Measurements from ENCODE around the gene KLB.
"Not testable (repeated sequence)": the region's sequence is repeated elsewhere in the genome, so short reads cannot be mapped to it uniquely, and the experiment has no call there.

Gene KLB

GRCh38 chr4:39406763-39407583 is at the start of gene KLB:
TSS of gene KLB (plus strand) at chr4:39406930. CDS start at chr4:39406950, 20 bp downstream.
- Histone ChIP-seq H3K27ac (no peak within 1 kb of the TSS), H3K4me3 (no peak within 1 kb of the TSS)

- peak overlapping the region in 5 of 21 experiments; percentile 3 to 59 (median 10) for H3K27ac ChIP-seq
- no peak overlapping the region for H3K4me3 ChIP-seq
Measured at GRCh38 chr4:39357002-39357401, 49.7 kb upstream of the KLB start.

GRCh38 chr4:39360611-39361010 is 46.1 kb upstream of the KLB start:
- not testable (repeated sequence) for H3K4me3 ChIP-seq, H3K27ac ChIP-seq

GRCh38 chr4:39362827-39363226 is 43.9 kb upstream of the KLB start:
- no peak overlapping the region for H3K4me3 ChIP-seq
- H3K27ac ChIP-seq = no peak overlapping the region

DNA sequence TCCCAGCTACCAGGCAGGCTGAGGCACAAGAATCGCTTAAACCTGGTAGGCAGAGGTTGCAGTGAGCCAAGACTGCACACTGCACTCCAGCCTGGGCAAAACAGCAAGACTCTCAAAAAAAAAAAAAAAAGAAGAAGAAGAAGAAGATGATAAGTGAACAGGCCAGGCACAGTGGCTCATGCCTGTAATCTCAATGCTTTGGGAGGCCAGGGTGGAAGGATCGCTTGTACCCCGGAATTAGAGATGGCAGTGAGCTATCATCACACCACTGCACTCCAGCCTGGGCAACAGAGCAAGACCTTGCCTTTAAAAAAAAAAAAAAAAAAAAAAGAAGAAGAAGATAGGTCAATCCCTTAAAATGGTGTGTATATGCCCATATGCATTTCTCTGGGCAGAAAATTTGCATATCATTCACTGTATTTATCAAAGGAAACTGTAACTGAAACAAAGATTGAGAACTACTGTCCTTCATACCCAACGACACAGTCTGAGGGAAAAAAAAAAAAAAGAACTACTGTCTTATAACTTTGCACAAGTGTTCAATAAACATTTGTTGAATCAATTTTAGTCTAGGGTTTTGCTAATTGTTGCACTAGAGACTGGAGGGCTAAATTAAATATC is 42.8 kb upstream of the KLB start:
- H3K27ac ChIP-seq = no peak overlapping the region

GRCh38 chr4:39365360-39365759 is 41.4 kb upstream of the KLB start:
- Histone ChIP-seq H3K27ac (peak overlapping the region in 18 of 21 experiments; percentile 67 to 96 (median 87)), H3K4me3 (peak overlapping the region; percentile 88 to 99 (median 91))

More for the DNA sequence above, 42.8 kb upstream of the KLB start:
- H3K4me3 ChIP-seq = no peak overlapping the region

DNA sequence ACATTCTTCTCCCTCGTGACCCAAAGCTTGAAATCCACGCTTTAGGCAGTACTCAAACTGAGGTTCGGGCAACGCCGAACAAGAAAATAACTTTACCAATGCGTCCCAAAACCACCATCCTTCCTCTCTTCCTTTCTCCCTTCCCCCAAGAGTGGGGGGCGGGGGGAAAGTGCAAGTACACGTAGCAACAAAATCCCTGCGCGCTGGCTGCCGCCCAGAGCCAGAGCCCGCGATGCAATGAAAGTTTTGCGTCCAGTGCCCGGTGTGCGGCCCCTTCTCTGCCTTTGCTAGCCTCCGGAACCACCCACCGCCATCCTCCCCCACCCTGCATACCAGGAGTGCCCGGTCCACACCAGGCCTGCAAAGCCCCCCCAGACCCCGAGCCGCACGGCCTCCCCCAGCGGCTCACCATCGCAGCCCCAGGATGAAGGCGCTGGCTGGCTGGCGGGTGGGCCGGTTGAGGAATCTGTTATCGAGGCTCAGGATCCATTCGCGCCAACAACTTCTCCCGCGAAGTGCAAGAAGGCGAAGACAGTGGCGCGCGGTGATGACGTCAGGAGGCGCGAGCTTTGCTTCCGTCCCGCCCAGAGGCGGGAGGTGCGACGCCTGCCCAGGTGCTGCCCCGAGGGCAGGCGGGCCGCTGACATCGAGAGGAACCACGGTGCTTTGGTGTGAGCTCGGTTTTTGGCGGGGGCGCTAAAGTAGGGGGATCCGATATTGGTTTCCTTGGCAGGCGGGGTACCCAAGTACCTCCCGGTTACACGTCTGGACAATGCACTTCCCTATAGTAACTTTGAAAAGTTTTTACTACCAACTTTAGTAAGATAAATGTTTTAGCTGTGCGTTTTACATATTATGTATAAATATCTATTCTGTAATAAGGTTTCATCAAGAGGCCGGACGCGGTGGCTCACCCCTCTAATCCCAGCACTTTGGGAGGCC is 40.6 kb upstream of the KLB start, which contains the start of gene RFC1:
Gene RFC1, minus strand, starts transcription at position 533 of the 942 bp plus-strand sequence. Its CDS starts 121 bp downstream, at position 412.
- H3K27ac ChIP-seq = peak within 1 kb of the TSS; percentile 63 to 96 (median 85)
- peak within 1 kb of the TSS; percentile 88 to 99 (median 91) for H3K4me3 ChIP-seq

DNA sequence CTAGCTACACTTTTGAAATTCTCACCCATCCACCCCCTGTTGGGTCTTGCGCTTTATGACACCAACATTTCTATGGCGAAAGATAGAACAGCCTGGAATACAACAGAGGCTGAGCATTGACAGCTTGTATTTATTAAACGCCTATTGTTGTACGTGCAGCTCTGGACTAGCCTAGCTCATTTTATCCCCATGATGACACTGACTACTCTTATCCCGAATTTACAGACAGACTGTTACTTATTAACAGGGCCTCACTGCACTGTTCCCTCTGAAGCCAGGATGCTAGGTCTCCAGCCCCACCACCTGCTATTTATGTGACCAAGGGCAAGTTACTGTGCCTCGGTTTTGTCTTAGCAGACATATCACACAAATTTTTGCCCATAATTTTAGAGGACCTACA is 39.6 kb upstream of the KLB start:
- no peak overlapping the region for H3K4me3 ChIP-seq
- no peak overlapping the region for H3K27ac ChIP-seq

DNA sequence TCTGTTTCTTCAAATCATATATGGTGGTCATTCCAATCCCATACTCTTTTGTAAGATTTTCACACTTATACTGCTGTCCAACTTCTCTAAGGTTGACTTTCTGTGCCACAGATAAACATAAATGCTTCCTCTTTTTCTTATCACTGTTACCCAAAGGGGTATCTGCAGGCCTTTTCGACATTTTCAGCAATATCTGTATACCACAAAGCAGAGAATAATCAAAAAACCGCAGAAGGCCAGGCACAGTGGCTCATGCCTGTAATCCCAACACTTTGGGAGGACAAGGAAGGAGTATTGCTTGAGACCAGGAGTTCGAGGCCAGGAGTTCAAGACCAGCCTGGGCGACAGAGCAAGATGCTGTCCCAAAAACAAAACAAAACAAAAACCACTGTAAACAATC is 37.4 kb upstream of the KLB start:
- Histone ChIP-seq H3K4me3 (no peak overlapping the region), H3K27ac (no peak overlapping the region)

DNA sequence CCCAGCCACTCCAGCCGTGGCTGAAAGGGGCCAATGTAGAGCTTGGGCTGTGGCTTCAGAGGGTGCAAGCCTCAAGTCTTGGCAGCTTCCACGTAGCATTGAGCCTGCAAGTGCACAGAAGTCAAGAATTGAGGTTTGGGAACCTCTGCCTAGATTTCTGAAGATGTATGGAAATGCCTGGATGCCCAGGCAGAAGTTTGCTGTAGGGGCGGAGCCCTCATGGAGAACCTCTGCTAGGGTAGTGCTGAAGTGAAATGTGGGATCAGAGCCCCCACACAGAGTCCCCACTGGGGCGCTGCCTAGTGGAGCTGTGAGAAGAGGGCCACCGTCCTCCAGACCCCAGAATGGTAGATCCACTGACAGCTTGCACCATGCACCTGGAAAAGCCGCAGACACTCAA is 35.5 kb upstream of the KLB start:
- not testable (repeated sequence) for H3K27ac ChIP-seq, H3K4me3 ChIP-seq

DNA sequence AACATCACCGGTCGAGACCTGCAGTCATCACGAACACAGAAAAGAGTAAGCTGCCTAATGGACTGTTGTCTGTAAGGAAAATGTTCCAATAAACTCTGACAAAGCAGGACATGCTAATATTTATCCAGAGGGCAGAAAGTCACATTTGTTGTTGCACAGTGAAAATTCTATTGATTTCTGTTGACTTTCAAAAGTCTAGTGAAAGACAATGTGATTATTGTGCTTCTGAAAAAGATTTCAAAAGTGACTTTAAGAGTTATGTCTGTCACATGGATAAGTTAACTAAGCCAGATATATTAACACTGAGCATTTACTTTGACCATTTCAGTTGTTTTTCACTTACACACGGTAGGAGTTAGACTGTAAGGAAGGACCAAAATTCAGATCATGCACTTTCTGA is 31.3 kb upstream of the KLB start:
- Histone ChIP-seq H3K4me3 (no peak overlapping the region), H3K27ac (no peak overlapping the region)

- Histone ChIP-seq H3K27ac (no peak overlapping the region), H3K4me3 (no peak overlapping the region)
Measured at GRCh38 chr4:39383690-39384089, 23.0 kb upstream of the KLB start.

DNA sequence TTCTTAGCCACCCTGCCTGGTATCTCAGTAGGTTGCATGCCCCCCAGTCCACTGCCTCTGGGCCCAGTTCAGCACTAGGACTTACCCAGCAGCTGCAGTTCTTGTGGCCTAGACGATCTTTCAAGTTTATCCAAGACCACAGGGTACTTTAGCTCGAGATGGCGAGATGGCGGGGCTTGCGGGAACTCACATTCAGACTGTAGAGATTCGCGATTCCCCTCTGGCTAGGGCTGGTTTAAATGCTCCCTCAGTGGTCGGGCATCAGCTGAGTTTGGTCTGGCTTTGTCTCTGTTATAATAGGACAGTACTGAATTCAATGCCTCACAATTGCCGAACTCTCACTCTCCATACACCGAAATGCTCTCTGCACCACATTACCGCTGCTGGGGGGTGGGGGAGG is 22.2 kb upstream of the KLB start:
- Histone ChIP-seq H3K4me3 (no peak overlapping the region), H3K27ac (no peak overlapping the region)

GRCh38 chr4:39390603-39391002 is 16.1 kb upstream of the KLB start:
- Histone ChIP-seq H3K4me3 (no peak overlapping the region), H3K27ac (no peak overlapping the region)

DNA sequence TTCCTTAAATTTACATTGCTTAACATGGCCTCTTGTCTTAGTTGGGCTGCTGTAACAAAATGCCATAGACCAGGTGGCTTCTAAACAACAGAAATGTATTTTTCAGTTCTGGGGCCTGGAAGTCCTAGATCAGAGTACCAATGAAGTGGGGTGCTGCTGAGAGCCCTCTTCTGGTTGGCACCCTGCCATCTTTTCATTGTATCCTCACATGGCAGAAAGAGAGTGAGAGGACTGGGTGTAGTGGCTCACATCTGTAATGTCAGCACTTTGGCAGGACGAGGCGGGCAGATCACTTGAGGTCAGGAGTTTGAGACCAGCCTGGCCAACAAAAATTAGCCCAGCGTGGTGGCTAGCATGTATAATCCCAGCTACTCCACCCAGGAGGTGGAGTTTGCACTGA is 12.0 kb upstream of the KLB start:
- Histone ChIP-seq H3K27ac (no peak overlapping the region), H3K4me3 (no peak overlapping the region)

DNA sequence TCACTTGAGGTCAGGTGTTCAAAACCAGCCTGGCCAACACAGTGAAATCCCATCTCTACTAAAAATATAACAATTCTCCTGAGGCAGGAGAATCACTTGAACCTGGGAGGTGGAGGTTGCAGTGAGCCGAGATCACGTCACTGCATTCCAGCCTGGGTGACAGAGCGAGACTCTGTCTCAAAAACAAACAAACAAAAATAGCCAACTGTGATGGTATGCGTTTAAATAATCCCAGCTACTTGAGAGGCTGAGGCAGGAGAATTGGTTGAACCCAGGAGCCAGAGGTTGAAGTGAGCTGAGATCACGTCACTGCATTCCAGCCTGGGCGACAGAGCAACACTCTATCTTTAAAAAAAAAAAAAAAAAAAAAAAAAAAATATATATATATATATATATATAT is 5.1 kb upstream of the KLB start:
- not testable (repeated sequence) for H3K4me3 ChIP-seq

GRCh38 chr4:39407584-39407885 is 805 bp downstream of the KLB start:
- Histone ChIP-seq H3K27ac (no peak overlapping the region), H3K4me3 (no peak overlapping the region)

More for the DNA sequence above, 5.1 kb upstream of the KLB start:
- H3K27ac ChIP-seq = not testable (repeated sequence)

DNA sequence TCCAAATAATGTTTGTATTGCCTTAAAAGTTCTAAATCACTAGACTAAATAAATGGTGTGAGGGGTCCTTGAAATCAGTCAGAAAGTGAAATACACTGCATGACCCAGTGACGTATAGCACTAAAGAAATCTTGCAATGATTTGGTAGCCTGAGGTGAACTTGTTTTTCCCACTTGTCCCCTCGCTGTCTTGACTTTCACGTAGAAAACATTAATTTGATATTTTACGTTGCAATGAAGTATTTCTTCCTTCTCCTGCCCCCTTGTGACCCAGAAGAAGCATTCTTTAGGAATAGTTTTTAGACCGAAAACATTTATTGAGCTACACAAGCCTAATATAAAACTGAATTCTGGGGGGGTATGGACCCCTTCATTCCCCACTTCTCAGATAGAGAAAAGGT is 3.7 kb downstream of the KLB start:
- Histone ChIP-seq H3K4me3 (no peak overlapping the region), H3K27ac (no peak overlapping the region)

- not testable (repeated sequence) for H3K4me3 ChIP-seq, H3K27ac ChIP-seq
Measured at GRCh38 chr4:39411561-39411960, 4.8 kb downstream of the KLB start.

- H3K27ac ChIP-seq = no peak overlapping the region
- no peak overlapping the region for H3K4me3 ChIP-seq
Measured at GRCh38 chr4:39415678-39416283, 9.1 kb downstream of the KLB start.

Data from skin epidermis (tissue), 12 donors.